B cell (primary cell): ENCODE measurements around the gene MRPL1. TPM values are rescaled to one million over a fixed set of nuclear protein-coding genes. Genes with fewer than 3 reads are reported as not detected.

ENCODE experiments used
- ATAC-seq: fragments of 200-7000 bp; cut with Tn5 transposase; one replicate; pipeline ENCODE4 v1.10.0; 2021; ENCODE audit warnings: low read depth, mild to moderate bottlenecking, moderate number of reproducible peaks, moderate library complexity
- CTCF ChIA-PET: fragments of 350-600 bp; sonication (Branson Sonifier 250); formaldehyde crosslinking; loops from one replicate; lab custom pipeline; 2021; ENCODE audit warnings: antibody characterized with exemption, inconsistent platforms; lab: Charles Lee
- POLR2A ChIA-PET: fragments of 350-600 bp; sonication (Branson Sonifier 250); formaldehyde crosslinking; loops from one replicate; lab custom pipeline; 2021; ENCODE audit warnings: antibody characterized with exemption; lab: Charles Lee
- DNase-seq: peaks from one replicate; pipeline ENCODE4 v3.0.0; 2013
- H2AFZ ChIP-seq: 2 replicates; pipeline ENCODE4 v1.6.1; 2012; ENCODE audit warnings: mild to moderate bottlenecking, low read depth, low read length; ENCODE audit not compliant: insufficient read depth, poor library complexity, severe bottlenecking
- H3K27ac ChIP-seq, 2 donors: 1 replicate in 1 of 2; 2 replicates in 1 of 2; pipeline ENCODE4 v1.5.1; 2012 to 2013; ENCODE audit warnings: low read length in 2 of 2, mild to moderate bottlenecking in 2 of 2, moderate library complexity in 1 of 2
- H3K27me3 ChIP-seq, 4 experiments: fragments of 200-600 bp in 1 of 4; sonication (generic) in 1 of 4; replicated peaks in 1 of 4; 1 replicate in 2 of 4; 2 replicates in 2 of 4; pipeline versions ENCODE4 v1.6.1 to v1.7.0; 2013 to 2016; ENCODE audit warnings: low read length in 3 of 4, mild to moderate bottlenecking in 2 of 4, mixed read lengths in 1 of 4, moderate library complexity in 1 of 4; ENCODE audit not compliant: insufficient read depth in 4 of 4, control insufficient read depth in 3 of 4; ENCODE audit errors: control extremely low read depth in 1 of 4
- H3K36me3 ChIP-seq, 2 experiments: replicated peaks in 1 of 2; 1 replicate in 1 of 2; 2 replicates in 1 of 2; pipeline versions ENCODE4 v1.6.1 to v1.7.1; 2013; ENCODE audit warnings: low read length in 1 of 2; ENCODE audit not compliant: insufficient read depth in 2 of 2, control insufficient read depth in 1 of 2; ENCODE audit errors: control extremely low read depth in 1 of 2, extremely low read depth in 1 of 2
- H3K4me1 ChIP-seq, 2 donors: fragments of 200-600 bp in 1 of 2; sonication (generic) in 1 of 2; 1 replicate in 1 of 2; 2 replicates in 1 of 2; pipeline versions ENCODE4 v1.5.1 to v1.6.1; 2013 to 2017; ENCODE audit warnings: low read length in 2 of 2; ENCODE audit not compliant: control insufficient read depth in 2 of 2, insufficient read depth in 2 of 2
- H3K4me2 ChIP-seq: replicated peaks from 2 replicates; pipeline ENCODE3; 2012; ENCODE audit warnings: mild to moderate bottlenecking, low read depth, low read length; ENCODE audit not compliant: poor library complexity, severe bottlenecking
- H3K4me3 ChIP-seq, 5 experiments: fragments of 200-600 bp in 1 of 5; sonication (generic) in 1 of 5; 1 replicate in 3 of 5; 2 replicates in 2 of 5; pipeline versions ENCODE4 v1.5.1 to v1.7.0; 2011 to 2016; ENCODE audit warnings: low read length in 4 of 5, mild to moderate bottlenecking in 4 of 5, low read depth in 2 of 5, control low read depth in 1 of 5, moderate library complexity in 1 of 5; ENCODE audit not compliant: insufficient read depth in 1 of 5; ENCODE audit errors: control extremely low read depth in 1 of 5, extremely low read depth in 1 of 5
- H3K79me2 ChIP-seq: fragments of 200-600 bp; sonication (generic); one replicate; pipeline ENCODE4 v1.6.0; 2016; ENCODE audit warnings: low read length; ENCODE audit not compliant: control insufficient read depth, insufficient read depth
- H3K9ac ChIP-seq: fragments of 200-600 bp; sonication (generic); 2 replicates; pipeline ENCODE4 v1.6.1; 2017; ENCODE audit warnings: mild to moderate bottlenecking, low read length, moderate library complexity
- H3K9me3 ChIP-seq, 3 donors: one replicate each; pipeline versions ENCODE4 v1.6.1 to v1.7.1; 2013; ENCODE audit warnings: low read length in 2 of 3; ENCODE audit not compliant: control insufficient read depth in 2 of 3, insufficient read depth in 1 of 3; ENCODE audit errors: control extremely low read depth in 1 of 3
- H4K20me1 ChIP-seq: 2 replicates; pipeline ENCODE4 v1.6.0; 2012; ENCODE audit warnings: mild to moderate bottlenecking, low read length; ENCODE audit not compliant: insufficient read depth, control insufficient read depth, poor library complexity, severe bottlenecking
- H3K27ac Mint-ChIP-seq: one replicate; pipeline ENCODE4 v1.8.0; 2021; ENCODE audit warnings: mixed read lengths
- H3K27me3 Mint-ChIP-seq: one replicate; pipeline ENCODE4 v1.8.0; 2021; ENCODE audit warnings: mixed read lengths
- H3K4me1 Mint-ChIP-seq: one replicate; pipeline ENCODE4 v1.8.0; 2021; ENCODE audit warnings: mixed read lengths
- H3K4me3 Mint-ChIP-seq: one replicate; pipeline ENCODE4 v1.8.0; 2021; ENCODE audit warnings: mixed read lengths
- H3K9me3 Mint-ChIP-seq: one replicate; pipeline ENCODE4 v1.8.0; 2022; ENCODE audit warnings: mixed read lengths; ENCODE audit not compliant: insufficient read depth
- EZH2 ChIP-seq: IDR thresholded peaks from 2 replicates; pipeline ENCODE4 v1.6.1; 2012; ENCODE audit warnings: borderline replicate concordance, low read depth, mild to moderate bottlenecking, moderate library complexity, low read length; ENCODE audit not compliant: insufficient read depth, poor library complexity, severe bottlenecking
- WGBS: methylation state at CpG from one replicate; pipeline ENCODE4 v1.1.5; 2013; ENCODE audit warnings: missing lambda C conversion rate; ENCODE audit not compliant: insufficient coverage; 5-methylcytosine and 5-hydroxymethylcytosine counted together
- intact Hi-C: fragments of 100-400 bp; cut with micrococcal nuclease; formaldehyde crosslinking; loops from one replicate; pipeline ENCODE4 v1.10.0; 2022
- polyA plus RNA-seq: library from polyadenylated mRNA; depleted of rRNA; stranded (reverse); fragments of >200 nt; gene quantifications from 2 replicates; pipeline ENCODE4 v1.2.3, GENCODE V29; 2012
- total RNA-seq, 2 donors: library from RNA; stranded (reverse); fragments of 120-200 nt in 1 of 2; gene quantifications; 1 replicate in 1 of 2; 2 replicates in 1 of 2; pipeline versions ENCODE4 v1.2.3 to v1.2.4, GENCODE V29; 2013 to 2022
- TF ChIP-seq, protein P1 (sequence below): fragments of 200-600 bp; IDR thresholded peaks from one replicate; pipeline ENCODE4 v1.8.0; 2022; ENCODE audit warnings: antibody characterized with exemption, mild to moderate bottlenecking

The MRPL1 gene
- total and polyA plus RNA-seq, 2 donors (not counting 1 experiment from before 2014, with no cell fraction given), result 22.3 to 23.3 TPM

DNA sequence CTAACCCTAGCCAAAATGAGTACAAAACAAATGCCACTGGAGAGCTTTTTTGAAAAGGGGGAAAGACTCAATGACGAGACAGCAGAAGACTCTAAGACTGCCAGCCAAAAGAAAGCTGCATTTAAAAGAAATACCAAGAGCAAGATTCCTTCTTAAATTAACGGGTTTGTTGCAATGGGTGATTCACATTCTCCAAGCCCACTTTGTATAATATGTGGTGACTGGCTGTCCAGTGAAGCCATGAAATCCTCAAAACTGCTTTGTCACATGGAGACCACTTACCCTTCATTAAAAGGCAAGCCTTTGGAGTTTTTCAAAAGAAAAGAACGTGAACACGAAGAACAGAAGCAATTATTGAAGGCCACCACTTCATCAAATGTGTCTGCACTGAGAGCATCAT, 68.2 kb downstream of the MRPL1 start:
- H3K9ac ChIP-seq, result no peak overlapping the region
- H3K27me3 Mint-ChIP-seq, result no peaks in the 10 kb centered on the region
- peaks cover 0 to 22% of the 10 kb centered on the region in 2 experiments for H3K36me3 ChIP-seq
- TF ChIP-seq EZH2, result no peak
- TF ChIP-seq, protein P1, sequence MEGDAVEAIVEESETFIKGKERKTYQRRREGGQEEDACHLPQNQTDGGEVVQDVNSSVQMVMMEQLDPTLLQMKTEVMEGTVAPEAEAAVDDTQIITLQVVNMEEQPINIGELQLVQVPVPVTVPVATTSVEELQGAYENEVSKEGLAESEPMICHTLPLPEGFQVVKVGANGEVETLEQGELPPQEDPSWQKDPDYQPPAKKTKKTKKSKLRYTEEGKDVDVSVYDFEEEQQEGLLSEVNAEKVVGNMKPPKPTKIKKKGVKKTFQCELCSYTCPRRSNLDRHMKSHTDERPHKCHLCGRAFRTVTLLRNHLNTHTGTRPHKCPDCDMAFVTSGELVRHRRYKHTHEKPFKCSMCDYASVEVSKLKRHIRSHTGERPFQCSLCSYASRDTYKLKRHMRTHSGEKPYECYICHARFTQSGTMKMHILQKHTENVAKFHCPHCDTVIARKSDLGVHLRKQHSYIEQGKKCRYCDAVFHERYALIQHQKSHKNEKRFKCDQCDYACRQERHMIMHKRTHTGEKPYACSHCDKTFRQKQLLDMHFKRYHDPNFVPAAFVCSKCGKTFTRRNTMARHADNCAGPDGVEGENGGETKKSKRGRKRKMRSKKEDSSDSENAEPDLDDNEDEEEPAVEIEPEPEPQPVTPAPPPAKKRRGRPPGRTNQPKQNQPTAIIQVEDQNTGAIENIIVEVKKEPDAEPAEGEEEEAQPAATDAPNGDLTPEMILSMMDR, result no peak
- H3K4me1 ChIP-seq, result no peaks in the 10 kb centered on the region
- no peak overlapping the region for H3K4me3 Mint-ChIP-seq
- H3K79me2 ChIP-seq, result no peaks in the 10 kb centered on the region
- H3K27ac Mint-ChIP-seq, result no peak overlapping the region
- WGBS, result 100% methylated on average over 3 of the region's 4 CpGs
- ChIA-PET CTCF (no interaction called here), POLR2A (no interaction called here)
- no peaks in the 10 kb centered on the region for H3K4me1 Mint-ChIP-seq
- no peak overlapping the region for H3K4me2 ChIP-seq
- H3K9me3 Mint-ChIP-seq, result no peaks in the 10 kb centered on the region
- H3K4me3 ChIP-seq, result no peak overlapping the region
- ATAC-seq, result no peak
- H2AFZ ChIP-seq, result no peak overlapping the region
- H4K20me1 ChIP-seq, result no peaks in the 10 kb centered on the region
- H3K9me3 ChIP-seq, result no peaks in the 10 kb centered on the region
- H3K27ac ChIP-seq, result no peak overlapping the region
- intact Hi-C loops, result no loop called here
- no peak for DNase-seq
- no peaks in the 10 kb centered on the region for H3K27me3 ChIP-seq

DNA sequence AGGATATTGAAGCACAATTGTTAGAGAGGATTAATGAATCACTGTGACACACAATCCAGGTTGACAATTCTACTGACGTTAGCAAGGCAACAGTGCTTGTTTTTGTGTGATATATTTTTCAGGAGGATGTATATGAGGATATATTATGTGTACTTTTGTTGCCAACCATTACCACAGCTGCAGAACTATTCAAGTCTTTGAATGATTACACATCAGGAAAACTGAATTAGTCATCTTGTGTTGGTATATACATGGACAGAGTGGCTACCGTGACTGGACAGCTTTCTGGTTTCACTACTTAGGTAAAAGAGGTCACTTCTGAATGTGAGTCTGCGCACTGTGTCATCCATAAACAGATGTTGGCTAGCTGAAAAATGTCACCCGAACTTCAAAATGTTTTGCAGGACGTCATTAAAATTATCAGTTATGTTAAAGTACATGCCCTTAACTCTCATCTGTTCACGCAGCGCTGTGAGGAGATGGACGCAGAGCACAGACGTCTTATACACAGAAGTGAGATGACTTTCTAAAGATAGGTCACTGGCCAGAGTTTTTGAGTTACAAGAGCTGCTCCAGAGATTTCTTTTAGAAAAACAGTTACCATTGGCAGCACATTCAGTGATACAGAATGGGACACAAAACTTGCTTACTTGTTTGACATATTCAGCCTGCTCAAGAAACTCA, 69.0 kb downstream of the MRPL1 start:
- no peak overlapping the region for H2AFZ ChIP-seq
- Mint-ChIP-seq H3K27ac (no peak overlapping the region), H3K9me3 (no peaks in the 10 kb centered on the region), H3K4me1 (no peaks in the 10 kb centered on the region), H3K27me3 (no peaks in the 10 kb centered on the region), H3K4me3 (no peak overlapping the region)
- no peak overlapping the region for H3K27ac ChIP-seq
- no peak for TF ChIP-seq EZH2
- TF ChIP-seq, protein P1, result no peak
- H3K27me3 ChIP-seq, result no peaks in the 10 kb centered on the region
- H3K4me1 ChIP-seq, result no peaks in the 10 kb centered on the region
- intact Hi-C loops, result no loop called here
- DNase-seq (no peak), ATAC-seq (no peak)
- POLR2A ChIA-PET, result no interaction called here
- H3K4me2 ChIP-seq, result no peak overlapping the region
- no peaks in the 10 kb centered on the region for H3K79me2 ChIP-seq
- H3K36me3 ChIP-seq, result peaks cover 0 to 23% of the 10 kb centered on the region in 2 experiments
- CTCF ChIA-PET, result no interaction called here
- H4K20me1 ChIP-seq, result no peaks in the 10 kb centered on the region
- no peak overlapping the region for H3K9ac ChIP-seq
- no peak overlapping the region for H3K4me3 ChIP-seq
- WGBS, result 84% methylated on average over 3 of the region's 9 CpGs
- H3K9me3 ChIP-seq, result no peaks in the 10 kb centered on the region
